ENCODE measurements around the gene IFNL1. TPM values are rescaled to one million over a fixed set of nuclear protein-coding genes. Genes with fewer than 3 reads are reported as not detected.

Gene IFNL1
- total and polyA plus RNA-seq, 2 donors from 2014 or later: not detected

DNA sequence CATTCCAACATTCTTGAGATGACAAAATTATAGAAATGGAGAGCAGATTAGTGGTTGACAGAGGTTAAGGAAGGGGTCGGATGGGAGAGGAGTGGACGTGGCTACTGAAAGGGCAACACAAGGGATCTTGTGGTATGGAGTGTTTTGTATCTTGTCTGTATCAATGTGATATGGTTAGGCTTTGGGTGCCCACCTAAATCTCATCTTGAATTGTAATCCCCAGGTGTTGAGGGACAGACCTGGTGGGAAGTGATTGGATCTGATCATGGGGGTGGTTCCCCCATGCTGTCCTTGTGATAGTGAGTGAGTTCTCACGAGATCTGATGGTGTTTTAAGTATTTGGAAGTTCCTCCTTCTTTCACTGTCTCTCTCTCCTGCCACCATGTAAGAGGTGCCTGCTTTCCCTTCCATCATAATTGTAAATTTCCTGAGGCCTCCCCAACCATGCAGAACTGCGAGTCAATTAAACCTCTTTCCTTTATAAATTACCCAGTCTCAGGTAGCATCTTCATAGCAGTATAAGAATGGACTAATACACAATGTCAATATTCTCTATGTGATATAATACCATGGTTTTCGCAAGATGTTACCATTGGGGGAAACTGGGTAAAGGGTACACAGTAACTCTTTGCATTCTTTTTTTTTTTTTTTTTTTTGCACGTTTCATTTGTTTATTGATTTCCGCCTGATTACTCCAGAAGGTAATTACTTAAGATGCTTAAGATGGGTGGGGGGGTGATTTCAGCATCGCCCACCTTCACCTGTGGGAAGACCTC is 42.6 kb upstream of the IFNL1 start:
- peaks cover 10% of the 10 kb centered on the region for H3K27me3 ChIP-seq (ENCODE audit: control insufficient read depth, insufficient read depth, low read length)
- DNase-seq: no peak
- TF ChIP-seq, protein P1, sequence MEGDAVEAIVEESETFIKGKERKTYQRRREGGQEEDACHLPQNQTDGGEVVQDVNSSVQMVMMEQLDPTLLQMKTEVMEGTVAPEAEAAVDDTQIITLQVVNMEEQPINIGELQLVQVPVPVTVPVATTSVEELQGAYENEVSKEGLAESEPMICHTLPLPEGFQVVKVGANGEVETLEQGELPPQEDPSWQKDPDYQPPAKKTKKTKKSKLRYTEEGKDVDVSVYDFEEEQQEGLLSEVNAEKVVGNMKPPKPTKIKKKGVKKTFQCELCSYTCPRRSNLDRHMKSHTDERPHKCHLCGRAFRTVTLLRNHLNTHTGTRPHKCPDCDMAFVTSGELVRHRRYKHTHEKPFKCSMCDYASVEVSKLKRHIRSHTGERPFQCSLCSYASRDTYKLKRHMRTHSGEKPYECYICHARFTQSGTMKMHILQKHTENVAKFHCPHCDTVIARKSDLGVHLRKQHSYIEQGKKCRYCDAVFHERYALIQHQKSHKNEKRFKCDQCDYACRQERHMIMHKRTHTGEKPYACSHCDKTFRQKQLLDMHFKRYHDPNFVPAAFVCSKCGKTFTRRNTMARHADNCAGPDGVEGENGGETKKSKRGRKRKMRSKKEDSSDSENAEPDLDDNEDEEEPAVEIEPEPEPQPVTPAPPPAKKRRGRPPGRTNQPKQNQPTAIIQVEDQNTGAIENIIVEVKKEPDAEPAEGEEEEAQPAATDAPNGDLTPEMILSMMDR (IDR thresholded peaks at IDR 0.05; ENCODE audit: borderline replicate concordance, extremely low read depth, insufficient read depth): no peak
- H3K9ac ChIP-seq (ENCODE audit: low read length in 3 of 3): no peak overlapping the region
- H3K4me3 ChIP-seq (ENCODE audit: low read length in 3 of 3): no peak overlapping the region
- H3K36me3 ChIP-seq (ENCODE audit: control insufficient read depth in 2 of 3, insufficient read depth in 3 of 3, low read length in 3 of 3): no peaks in the 10 kb centered on the region
- no peak for FAIRE-seq
- no peaks in the 10 kb centered on the region for H3K4me1 ChIP-seq (ENCODE audit: control insufficient read depth in 2 of 3, insufficient read depth in 2 of 3, low read depth in 1 of 3, low read length in 3 of 3)
- H3K9me3 ChIP-seq (ENCODE audit: control insufficient read depth in 2 of 3, insufficient read depth in 1 of 3, low read length in 3 of 3): no peaks in the 10 kb centered on the region
- intact Hi-C loops (cut with DNase I): no loop called here
- H3K27ac ChIP-seq (ENCODE audit: low read depth in 2 of 2, low read length in 2 of 2): no peak overlapping the region

GRCh38 chr19:39254531-39255345 is 41.5 kb upstream of the IFNL1 start:
- Histone ChIP-seq H3K4me1 (ENCODE audit: control insufficient read depth in 2 of 3, insufficient read depth in 2 of 3, low read depth in 1 of 3, low read length in 3 of 3) (no peaks in the 10 kb centered on the region), H3K27ac (ENCODE audit: low read depth in 2 of 2, low read length in 2 of 2) (no peak overlapping the region), H3K4me3 (ENCODE audit: low read length in 3 of 3) (no peak overlapping the region), H3K9me3 (ENCODE audit: control insufficient read depth in 2 of 3, insufficient read depth in 1 of 3, low read length in 3 of 3) (no peaks in the 10 kb centered on the region), H3K27me3 (ENCODE audit: control insufficient read depth, insufficient read depth, low read length) (no peaks in the 10 kb centered on the region), H3K36me3 (ENCODE audit: control insufficient read depth in 2 of 3, insufficient read depth in 3 of 3, low read length in 3 of 3) (no peaks in the 10 kb centered on the region), H3K9ac (ENCODE audit: low read length in 3 of 3) (no peak overlapping the region)
- DNase-seq (no peak), FAIRE-seq (no peak)
- intact Hi-C loops (cut with DNase I): no loop called here
- TF ChIP-seq, protein P1 (IDR thresholded peaks at IDR 0.05; ENCODE audit: borderline replicate concordance, extremely low read depth, insufficient read depth): no peak

DNA sequence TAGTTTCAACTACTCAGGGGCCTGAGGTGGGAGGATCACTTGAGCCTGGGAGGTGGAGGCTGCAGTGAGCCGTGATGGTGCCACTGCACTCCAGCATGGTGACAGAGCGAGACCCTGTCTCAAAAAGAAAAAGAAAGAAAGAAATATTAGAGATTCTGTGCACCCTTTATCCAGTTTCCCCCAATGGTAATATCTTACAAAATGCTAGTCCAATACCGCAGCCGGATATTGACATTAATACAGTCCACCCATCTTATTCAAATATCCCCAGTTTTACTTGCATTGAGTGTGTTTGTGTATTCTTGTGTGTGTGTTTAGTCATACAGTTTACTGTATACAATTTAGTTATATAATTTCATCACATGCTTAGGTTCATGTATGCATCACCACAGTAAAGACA is 39.0 kb upstream of the IFNL1 start:
- DNase-seq: no peak
- no peak for FAIRE-seq
- TF ChIP-seq, protein P1 (IDR thresholded peaks at IDR 0.05; ENCODE audit: borderline replicate concordance, extremely low read depth, insufficient read depth): no peak
- no peak overlapping the region for H3K4me3 ChIP-seq (ENCODE audit: low read length in 3 of 3)
- no peaks in the 10 kb centered on the region for H3K9me3 ChIP-seq (ENCODE audit: control insufficient read depth in 2 of 3, insufficient read depth in 1 of 3, low read length in 3 of 3)
- no peak overlapping the region for H3K27ac ChIP-seq (ENCODE audit: low read depth in 2 of 2, low read length in 2 of 2)
- no peak overlapping the region for H3K9ac ChIP-seq (ENCODE audit: low read length in 3 of 3)
- no peaks in the 10 kb centered on the region for H3K36me3 ChIP-seq (ENCODE audit: control insufficient read depth in 2 of 3, insufficient read depth in 3 of 3, low read length in 3 of 3)
- H3K4me1 ChIP-seq (ENCODE audit: control insufficient read depth in 2 of 3, insufficient read depth in 2 of 3, low read depth in 1 of 3, low read length in 3 of 3): no peaks in the 10 kb centered on the region
- H3K27me3 ChIP-seq (ENCODE audit: control insufficient read depth, insufficient read depth, low read length): peaks cover 4% of the 10 kb centered on the region
- intact Hi-C loops (cut with DNase I): no loop called here
